ENCODE data around the gene LSG1. TPM values are rescaled to one million over a fixed set of nuclear protein-coding genes. Genes with fewer than 3 reads are reported as not detected.
"Not testable (repeated sequence)": the region's sequence is repeated elsewhere in the genome, so short reads cannot be mapped to it uniquely, and the experiment has no call there.

The LSG1 gene
- total RNA-seq, 1 donor from 2014 or later: 26.1 TPM

GRCh38 chr3:194610689-194611088, 61.3 kb downstream of the LSG1 start:
- no peak for TF ChIP-seq CTCF (IDR thresholded peaks at IDR 0.05; ENCODE audit: insufficient read depth, low read length, poor library complexity, severe bottlenecking)
- DNase-seq (ENCODE audit: low read depth): no peak
- H3K4me3 ChIP-seq (ENCODE audit: low read depth, low read length): no peak overlapping the region

GRCh38 chr3:194609601-194610000, 62.4 kb downstream of the LSG1 start:
- no peak for DNase-seq (ENCODE audit: low read depth)
- no peak for TF ChIP-seq CTCF (IDR thresholded peaks at IDR 0.05; ENCODE audit: insufficient read depth, low read length, poor library complexity, severe bottlenecking)
- no peak overlapping the region for H3K4me3 ChIP-seq (ENCODE audit: low read depth, low read length)
- H3K36me3 ChIP-seq (ENCODE audit: control insufficient read depth, insufficient read depth, low read length): no peaks in the 10 kb centered on the region
- H3K27me3 ChIP-seq (ENCODE audit: control insufficient read depth, insufficient read depth, low read length): no peaks in the 10 kb centered on the region

More at GRCh38 chr3:194610689-194611088, 61.3 kb downstream of the LSG1 start:
- no peaks in the 10 kb centered on the region for H3K36me3 ChIP-seq (ENCODE audit: control insufficient read depth, insufficient read depth, low read length)
- no peaks in the 10 kb centered on the region for H3K27me3 ChIP-seq (ENCODE audit: control insufficient read depth, insufficient read depth, low read length)

- H3K4me3 ChIP-seq (ENCODE audit: low read depth, low read length): no peak overlapping the region
- H3K27me3 ChIP-seq (ENCODE audit: control insufficient read depth, insufficient read depth, low read length): no peaks in the 10 kb centered on the region
- no peaks in the 10 kb centered on the region for H3K36me3 ChIP-seq (ENCODE audit: control insufficient read depth, insufficient read depth, low read length)
- no peak for TF ChIP-seq CTCF (IDR thresholded peaks at IDR 0.05; ENCODE audit: insufficient read depth, low read length, poor library complexity, severe bottlenecking)
- no peak for DNase-seq (ENCODE audit: low read depth)
Measured at GRCh38 chr3:194608981-194609380, 63.0 kb downstream of the LSG1 start.

GRCh38 chr3:194607592-194608389, 64.2 kb downstream of the LSG1 start:
- Histone ChIP-seq H3K36me3 (ENCODE audit: control insufficient read depth, insufficient read depth, low read length) (no peaks in the 10 kb centered on the region), H3K4me3 (ENCODE audit: low read depth, low read length) (no peak overlapping the region), H3K27me3 (ENCODE audit: control insufficient read depth, insufficient read depth, low read length) (no peaks in the 10 kb centered on the region)
- no peak for TF ChIP-seq CTCF (IDR thresholded peaks at IDR 0.05; ENCODE audit: insufficient read depth, low read length, poor library complexity, severe bottlenecking)
- no peak for DNase-seq (ENCODE audit: low read depth)

GRCh38 chr3:194606941-194607340, 65.0 kb downstream of the LSG1 start:
- no peak for TF ChIP-seq CTCF (IDR thresholded peaks at IDR 0.05; ENCODE audit: insufficient read depth, low read length, poor library complexity, severe bottlenecking)
- DNase-seq (ENCODE audit: low read depth): no peak
- Histone ChIP-seq H3K27me3 (ENCODE audit: control insufficient read depth, insufficient read depth, low read length) (no peaks in the 10 kb centered on the region), H3K4me3 (ENCODE audit: low read depth, low read length) (no peak overlapping the region), H3K36me3 (ENCODE audit: control insufficient read depth, insufficient read depth, low read length) (no peaks in the 10 kb centered on the region)

- TF ChIP-seq CTCF (IDR thresholded peaks at IDR 0.05; ENCODE audit: insufficient read depth, low read length, poor library complexity, severe bottlenecking): no peak
- Histone ChIP-seq H3K27me3 (ENCODE audit: control insufficient read depth, insufficient read depth, low read length) (no peaks in the 10 kb centered on the region), H3K4me3 (ENCODE audit: low read depth, low read length) (no peak overlapping the region), H3K36me3 (ENCODE audit: control insufficient read depth, insufficient read depth, low read length) (no peaks in the 10 kb centered on the region)
- no peak for DNase-seq (ENCODE audit: low read depth)
Measured at GRCh38 chr3:194606163-194606562, 65.8 kb downstream of the LSG1 start.

GRCh38 chr3:194605314-194605713, 66.7 kb downstream of the LSG1 start:
- not testable (repeated sequence) for H3K4me3 ChIP-seq (ENCODE audit: low read depth, low read length); H3K36me3 ChIP-seq (ENCODE audit: control insufficient read depth, insufficient read depth, low read length); DNase-seq (ENCODE audit: low read depth); H3K27me3 ChIP-seq (ENCODE audit: control insufficient read depth, insufficient read depth, low read length)

Measured in kidney epithelial cell (primary cell).